Choroid plexus epithelial cell (primary cell): ENCODE data around the gene ODAD4.

Source experiments
- DNase-seq: peaks from one replicate; pipeline ENCODE4 v3.0.0-alpha.2; 2010; ENCODE audit warnings: low read depth
- H3K4me3 ChIP-seq: 2 replicates; pipeline ENCODE4 v1.5.1; 2011; ENCODE audit warnings: low read depth, mild to moderate bottlenecking, control low read depth, low read length, moderate library complexity
- TF ChIP-seq, protein P1 (sequence below): conservative IDR thresholded peaks from 2 replicates; pipeline ENCODE4 v1.5.1; 2011; ENCODE audit warnings: low read depth, mild to moderate bottlenecking, control low read depth, inconsistent platforms, low read length, moderate library complexity

ODAD4 gene

DNA sequence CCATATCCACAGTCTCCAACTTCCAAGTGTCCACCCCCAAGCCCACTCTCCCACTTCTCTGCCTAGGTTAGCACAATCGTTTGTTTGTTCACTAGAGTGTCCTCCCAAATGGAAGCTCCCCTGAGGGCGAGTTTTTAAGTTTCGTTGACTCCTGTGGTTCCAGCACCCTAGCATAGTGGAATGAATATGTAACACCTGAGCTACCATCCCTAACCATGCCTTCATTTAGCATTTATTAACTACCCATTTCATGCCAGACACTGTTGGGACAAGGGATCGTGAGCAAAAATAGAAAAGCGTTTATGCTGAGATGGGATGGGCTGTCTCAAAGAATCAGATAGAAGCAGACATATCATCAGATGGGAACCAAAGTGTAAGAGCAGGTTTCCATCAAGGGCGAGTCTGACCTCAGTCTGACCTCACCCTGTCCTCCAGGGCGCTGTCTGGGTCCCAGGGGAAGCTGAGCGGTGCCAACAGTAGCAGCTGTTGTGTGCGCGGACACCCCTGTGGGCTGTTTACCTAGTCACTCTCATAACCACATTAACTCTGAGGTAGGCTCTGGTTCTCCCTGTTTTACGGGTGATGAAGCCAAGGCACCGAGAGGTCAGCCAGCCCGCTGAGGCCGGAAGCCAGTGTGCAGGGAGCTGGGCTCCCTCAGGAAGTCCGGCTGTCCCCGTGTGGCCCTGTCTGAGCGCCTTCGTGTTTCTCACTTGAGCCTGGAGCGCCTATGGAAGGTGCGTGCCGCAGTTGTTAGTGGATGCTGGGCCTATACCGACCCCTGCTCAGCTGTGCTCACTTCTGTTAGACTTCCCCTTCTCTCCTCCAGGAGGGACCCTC is 42.4 kb downstream of the ODAD4 start:
- TF ChIP-seq, protein P1, sequence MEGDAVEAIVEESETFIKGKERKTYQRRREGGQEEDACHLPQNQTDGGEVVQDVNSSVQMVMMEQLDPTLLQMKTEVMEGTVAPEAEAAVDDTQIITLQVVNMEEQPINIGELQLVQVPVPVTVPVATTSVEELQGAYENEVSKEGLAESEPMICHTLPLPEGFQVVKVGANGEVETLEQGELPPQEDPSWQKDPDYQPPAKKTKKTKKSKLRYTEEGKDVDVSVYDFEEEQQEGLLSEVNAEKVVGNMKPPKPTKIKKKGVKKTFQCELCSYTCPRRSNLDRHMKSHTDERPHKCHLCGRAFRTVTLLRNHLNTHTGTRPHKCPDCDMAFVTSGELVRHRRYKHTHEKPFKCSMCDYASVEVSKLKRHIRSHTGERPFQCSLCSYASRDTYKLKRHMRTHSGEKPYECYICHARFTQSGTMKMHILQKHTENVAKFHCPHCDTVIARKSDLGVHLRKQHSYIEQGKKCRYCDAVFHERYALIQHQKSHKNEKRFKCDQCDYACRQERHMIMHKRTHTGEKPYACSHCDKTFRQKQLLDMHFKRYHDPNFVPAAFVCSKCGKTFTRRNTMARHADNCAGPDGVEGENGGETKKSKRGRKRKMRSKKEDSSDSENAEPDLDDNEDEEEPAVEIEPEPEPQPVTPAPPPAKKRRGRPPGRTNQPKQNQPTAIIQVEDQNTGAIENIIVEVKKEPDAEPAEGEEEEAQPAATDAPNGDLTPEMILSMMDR, result no peak
- H3K4me3 ChIP-seq, result no peak overlapping the region
- peak; percentile 56 for DNase-seq

DNA sequence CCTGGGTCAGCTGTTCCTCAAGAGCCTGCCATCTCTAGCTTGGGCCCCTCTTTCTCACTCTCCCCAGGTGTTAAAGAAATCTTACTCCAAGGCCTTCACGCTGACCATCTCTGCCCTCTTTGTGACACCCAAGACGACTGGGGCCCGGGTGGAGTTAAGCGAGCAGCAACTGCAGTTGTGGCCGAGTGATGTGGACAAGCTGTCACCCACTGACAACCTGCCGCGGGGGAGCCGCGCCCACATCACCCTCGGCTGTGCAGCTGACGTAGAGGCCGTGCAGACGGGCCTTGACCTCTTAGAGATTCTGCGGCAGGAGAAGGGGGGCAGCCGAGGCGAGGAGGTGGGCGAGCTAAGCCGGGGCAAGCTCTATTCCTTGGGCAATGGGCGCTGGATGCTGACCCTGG is 43.0 kb downstream of the ODAD4 start:
- TF ChIP-seq, protein P1, result no peak
- no peak for DNase-seq
- no peak overlapping the region for H3K4me3 ChIP-seq

DNA sequence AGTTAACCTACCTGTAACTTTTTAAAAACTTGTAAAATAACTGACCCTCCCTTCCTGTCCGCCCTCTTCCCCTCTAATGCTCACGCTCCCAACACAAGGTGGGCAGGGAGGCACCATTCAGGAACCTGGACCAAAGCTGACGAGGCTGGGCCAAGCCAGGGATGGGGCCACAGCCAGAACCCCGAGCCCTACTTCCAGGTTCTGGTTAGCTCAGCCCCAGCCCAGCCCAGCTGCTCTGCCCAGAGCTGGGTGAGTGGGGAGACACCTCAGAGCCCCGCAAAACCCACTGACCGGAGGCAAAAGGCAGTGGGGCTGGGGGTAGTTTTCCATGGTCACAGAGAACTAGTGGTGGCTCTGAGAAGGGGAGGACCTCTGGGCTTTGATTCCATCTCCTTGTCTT is 43.6 kb downstream of the ODAD4 start:
- TF ChIP-seq, protein P1, result no peak
- no peak overlapping the region for H3K4me3 ChIP-seq

DNA sequence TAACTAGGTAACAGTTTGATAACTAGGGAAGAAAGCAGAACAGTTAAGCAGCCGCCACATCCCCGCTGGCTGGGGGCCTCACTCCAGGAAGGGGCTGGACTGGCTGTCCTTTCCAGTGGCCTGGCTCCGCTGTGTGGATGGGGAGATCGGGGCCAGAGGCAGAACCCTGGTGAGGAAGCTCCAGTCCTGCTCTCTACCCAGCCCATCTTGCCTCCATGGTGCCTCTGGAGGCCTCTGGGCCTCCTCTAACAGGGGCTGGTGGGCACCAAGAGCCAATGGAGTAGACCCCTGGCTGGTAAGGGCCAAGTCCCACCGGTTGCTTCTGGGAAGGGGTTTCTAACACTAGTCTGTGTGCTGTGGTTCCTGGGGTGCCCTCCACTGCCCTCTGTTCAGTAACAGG is 44.2 kb downstream of the ODAD4 start:
- TF ChIP-seq, protein P1, result no peak
- DNase-seq, result no peak
- no peak overlapping the region for H3K4me3 ChIP-seq

More for the DNA sequence above, 43.6 kb downstream of the ODAD4 start:
- no peak for DNase-seq

DNA sequence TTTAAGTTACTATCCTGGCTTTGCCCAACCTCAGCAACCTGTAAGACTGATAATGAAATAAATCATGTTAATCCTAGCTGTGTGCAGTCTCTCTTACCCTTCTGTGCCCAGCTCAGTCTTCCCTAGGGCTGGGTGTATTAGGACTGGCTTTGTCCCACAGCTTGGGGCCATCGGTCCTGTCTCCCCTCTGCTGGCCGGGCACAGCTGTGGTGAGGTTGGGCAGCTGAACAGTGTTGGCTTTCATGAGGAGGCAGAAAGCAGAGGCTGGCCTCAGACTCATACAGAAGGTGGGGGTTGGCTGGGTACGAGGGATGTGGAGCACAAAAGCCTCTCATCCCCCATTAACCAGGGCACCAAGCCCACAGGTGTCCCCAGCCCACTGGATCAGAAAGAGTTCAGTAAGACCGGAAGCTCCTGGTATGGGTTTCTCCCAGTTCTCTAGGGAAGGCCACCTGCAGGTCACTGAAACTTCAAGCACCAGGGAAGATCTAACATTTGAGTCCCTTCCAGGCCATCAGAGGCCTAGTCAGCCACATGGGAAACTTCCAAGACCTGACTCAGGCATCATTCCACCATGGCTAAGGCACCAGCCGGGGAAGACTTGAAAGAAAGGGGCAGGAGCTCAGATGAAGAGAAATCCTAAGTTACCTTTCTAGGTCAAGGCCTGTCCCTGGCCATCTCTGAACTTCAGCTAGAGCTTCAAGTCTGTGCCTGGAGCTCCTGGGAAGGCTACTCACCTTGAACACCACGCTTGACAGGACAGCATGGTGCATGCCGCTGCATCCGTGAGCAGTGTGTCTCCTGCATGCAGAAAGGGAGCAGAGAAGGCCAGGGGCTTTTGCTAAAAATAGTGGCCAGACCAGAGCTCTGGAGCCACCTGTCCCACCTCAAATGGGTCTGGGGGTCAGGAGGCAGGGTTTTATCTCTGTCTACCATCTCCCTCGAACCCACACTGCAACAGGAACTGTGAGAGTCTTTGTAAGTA is 45.0 kb downstream of the ODAD4 start:
- TF ChIP-seq, protein P1, result no peak
- DNase-seq, result no peak
- no peak overlapping the region for H3K4me3 ChIP-seq

DNA sequence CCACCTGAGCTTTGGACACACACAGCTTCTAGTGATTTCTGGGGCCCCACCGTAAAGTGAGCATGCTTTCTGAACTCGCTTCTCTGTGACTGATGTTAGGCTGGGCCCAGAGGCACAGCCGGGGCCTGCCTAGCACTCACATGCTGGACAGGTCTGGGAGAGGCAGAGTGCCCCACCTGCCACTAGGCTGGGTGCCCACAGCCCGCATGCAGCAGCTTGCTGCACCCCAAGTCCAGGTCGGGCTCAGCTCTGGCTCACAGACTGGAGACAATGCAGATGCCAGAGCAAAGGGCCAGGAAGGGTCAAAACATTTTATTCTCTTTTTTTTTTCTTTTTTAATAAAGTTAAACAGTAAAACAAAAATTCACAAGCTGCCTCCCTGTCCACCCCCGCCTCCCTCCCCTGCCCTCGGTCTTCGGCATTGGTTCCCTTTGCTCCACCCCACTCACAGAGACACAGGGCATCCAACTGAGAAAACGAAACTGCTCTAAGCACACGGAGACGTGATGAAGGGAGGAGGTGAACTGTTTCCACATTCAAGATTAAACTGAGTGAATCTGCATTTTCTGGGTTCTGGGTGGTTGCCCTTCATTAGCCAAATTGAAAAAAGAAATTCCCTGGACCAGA is 45.8 kb downstream of the ODAD4 start:
- TF ChIP-seq, protein P1, result no peak

More for the DNA sequence above, 45.8 kb downstream of the ODAD4 start:
- peak; percentile 40 for DNase-seq
- H3K4me3 ChIP-seq, result no peak overlapping the region
